HG03439 (cell line): Measurements from ENCODE around the gene OR2T35.

ENCODE experiments used
- ATAC-seq: cut with Tn5 transposase; IDR thresholded peaks from one replicate; pipeline ENCODE4 v1.9.1; 2021; ENCODE audit warnings: mild to moderate bottlenecking, moderate library complexity; ENCODE audit not compliant: unreplicated experiment

OR2T35 gene

DNA sequence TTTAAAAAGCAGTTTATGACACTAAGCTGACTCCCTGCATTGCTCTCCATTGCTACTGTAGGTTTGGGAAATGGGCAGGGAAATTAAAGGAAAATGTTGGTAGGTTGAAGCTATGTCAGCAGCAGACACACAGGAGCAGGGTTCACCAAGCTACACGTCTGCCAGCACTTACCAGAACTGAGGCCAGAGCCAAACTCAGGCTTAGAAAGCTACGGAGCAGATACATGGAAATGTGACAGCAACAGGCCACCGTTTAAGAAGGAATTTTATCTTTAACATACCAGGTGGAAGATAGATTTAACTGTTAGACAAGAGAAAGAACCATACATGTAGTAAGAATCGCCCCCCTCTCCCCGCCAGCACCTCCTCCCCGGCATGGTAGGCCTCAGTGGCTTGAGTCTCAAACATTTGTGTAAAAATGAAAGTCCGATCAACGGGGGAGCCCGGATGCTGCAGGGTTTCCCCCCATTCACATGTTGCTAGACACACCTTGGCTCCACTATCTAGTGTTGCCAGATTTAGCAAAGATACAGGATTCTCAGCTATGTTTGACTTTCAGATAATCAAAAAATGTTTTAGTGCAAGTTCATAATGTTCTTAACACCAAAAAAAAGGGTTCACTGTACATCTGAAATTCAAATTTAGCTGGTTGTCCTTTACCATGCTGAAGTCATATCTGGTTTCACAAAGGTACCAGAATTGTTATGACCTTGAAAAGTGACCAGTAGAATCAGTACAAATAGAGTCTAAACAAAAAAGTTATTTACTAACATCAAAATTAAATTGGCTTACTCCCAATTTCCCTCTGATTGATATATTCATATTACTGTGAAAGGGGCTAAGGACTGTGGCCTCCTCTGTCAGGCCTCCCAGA is 16.9 kb downstream of the OR2T35 start:
- no peak for ATAC-seq

DNA sequence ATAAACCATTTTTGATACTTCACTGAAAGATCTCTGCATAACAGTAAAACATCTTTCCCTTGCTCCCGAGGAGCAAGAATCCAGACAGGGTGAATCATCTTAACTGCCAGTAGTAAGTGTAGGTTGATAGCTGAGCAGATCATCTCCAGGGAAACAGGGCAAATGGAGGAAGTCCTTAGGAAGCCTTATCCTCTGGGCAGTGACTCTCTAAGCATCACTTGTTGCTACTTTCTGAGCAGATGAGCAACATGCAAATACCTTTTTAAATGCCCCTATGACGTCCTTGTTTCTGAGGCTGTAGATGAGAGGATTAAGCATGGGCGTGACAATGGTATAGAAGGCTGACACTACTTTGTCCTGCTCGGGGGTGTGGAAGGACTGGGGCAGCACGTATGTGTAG is 19.1 kb downstream of the OR2T35 start:
- no peak for ATAC-seq

DNA sequence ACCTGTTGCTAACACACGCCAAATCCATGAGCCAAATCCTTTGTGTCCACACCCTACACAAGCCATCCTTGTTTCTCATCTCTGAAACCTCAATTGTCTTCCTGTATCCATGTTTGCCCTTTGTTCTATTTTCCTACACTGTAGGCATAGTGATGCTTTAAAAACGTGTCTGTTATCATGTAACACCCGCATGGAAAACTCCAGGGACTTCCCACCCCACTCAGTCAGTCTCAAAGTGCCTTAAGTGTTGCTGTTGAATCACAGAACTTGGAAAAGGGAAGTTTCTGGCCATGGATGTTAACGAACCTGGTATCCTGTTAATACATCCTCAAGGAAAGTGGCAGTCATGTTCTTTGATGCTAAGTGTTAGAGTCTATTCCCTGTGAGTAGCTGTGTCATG is 19.9 kb downstream of the OR2T35 start:
- ATAC-seq: no peak

DNA sequence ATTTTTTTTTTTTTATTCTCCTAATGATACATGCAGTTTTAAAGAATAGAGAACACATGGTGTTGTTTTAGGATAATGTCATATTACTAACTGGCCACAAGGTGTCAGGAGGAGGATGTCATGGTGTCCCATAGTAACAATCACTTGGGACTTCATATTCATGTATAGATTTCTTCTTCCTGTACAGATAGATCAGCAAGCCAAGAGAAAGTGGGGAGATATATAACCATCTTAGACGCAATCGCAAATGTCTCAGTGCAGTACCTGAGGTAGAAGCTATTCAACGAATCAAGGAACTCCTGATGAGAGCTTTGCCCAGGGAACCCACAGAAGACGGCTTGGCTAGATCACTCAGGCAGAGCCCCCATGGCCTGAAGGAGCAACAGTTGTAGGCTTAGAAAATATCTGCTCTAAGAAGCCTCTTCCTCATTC is 22.5 kb downstream of the OR2T35 start:
- ATAC-seq: no peak

DNA sequence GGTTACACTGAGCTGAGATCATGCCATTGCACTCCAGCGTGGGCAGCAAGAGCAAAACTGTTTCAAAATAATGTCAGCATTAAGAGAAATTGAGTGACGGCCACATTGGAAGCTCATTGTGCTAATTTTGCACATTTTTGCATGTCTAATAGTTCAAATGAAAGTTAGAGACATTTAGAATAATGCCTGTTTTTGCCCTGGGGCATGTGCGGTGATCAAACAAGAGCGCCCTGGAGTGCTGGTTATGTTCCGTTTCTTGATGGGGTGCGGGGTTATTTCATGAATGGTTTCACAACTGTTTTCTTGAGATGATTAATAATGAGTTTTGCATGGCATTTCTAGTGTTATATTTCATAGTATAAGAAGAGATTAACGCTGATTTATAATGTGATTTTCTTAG is 23.3 kb downstream of the OR2T35 start:
- no peak for ATAC-seq

DNA sequence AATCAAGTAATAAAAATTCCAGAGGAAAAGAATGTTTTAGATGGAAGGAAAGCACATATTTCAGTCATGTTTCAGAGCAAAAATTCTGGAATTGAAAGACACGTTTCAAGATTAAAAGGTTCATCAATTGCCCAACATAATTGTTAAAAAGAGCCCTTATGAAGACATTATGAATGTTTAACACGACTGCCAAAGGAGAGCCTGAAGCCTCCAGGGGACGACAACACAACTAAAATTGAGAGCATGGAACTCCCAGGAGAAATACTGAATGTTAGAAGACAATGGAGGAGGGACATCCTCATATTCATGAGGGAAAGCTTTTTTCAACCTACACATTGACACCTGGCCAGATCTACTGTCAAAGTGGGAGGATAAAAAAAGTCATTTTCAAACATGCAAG is 26.2 kb downstream of the OR2T35 start:
- no peak for ATAC-seq

DNA sequence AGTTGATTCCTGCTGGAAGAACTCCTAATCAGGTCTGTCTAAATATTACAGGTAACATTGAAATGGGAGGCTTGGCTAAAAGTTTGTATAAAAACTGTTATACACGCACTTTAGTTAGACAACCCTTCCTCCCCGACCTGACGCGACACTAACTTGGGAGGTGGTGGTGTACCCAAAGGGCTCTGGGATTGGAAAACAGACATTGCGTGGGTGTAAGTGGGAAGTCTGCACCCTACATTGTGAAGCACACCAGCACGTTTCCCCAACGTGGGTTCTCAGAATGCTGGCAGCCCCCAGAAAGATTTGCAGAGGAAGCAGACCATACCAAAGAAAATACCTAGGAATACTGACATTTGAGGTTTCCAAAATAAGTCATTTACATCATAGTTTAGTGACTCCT is 27.0 kb downstream of the OR2T35 start:
- ATAC-seq: no peak

DNA sequence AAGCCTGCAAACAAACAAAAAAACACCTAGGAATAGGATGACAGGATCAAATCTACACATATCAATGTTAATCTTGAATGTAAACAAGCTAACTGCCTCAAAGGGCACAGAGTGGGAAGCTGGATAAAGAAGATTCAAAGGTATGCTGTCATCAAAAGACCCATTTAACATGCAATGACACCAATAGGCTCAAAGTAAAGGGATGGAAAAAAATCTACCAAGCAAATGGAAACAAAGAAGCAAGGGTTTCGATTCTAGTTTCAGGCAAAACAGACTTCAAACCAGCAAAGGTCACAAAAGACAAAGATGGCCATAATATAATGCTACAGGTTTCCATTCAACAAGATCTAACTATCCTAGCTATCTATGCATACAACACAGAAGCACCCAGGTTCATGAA is 31.3 kb downstream of the OR2T35 start:
- no peak for ATAC-seq

DNA sequence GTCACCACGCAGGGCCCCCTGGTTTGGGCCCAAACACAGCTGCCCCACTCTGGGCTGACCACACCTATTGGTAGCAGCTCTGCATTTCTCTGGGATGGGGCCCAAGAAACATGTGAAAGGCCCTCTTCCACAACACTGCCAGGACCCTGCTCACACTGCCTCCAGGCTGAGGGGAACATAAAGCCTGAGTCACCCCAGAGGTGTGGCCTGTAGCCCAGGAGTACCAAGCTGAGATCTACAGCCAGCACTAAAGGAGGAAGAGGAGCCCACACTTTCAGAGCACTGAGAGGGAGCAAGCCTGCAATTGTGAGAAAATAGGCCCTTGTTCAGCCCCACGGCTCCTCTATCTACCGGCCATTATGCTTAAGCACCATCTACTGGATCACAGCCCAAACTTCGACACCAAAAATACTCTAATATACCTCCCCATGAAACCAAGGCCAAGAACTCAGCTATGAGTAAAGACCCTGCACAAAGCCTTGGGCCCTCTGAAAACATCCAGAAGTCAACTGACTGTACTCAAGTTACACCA is 33.1 kb downstream of the OR2T35 start:
- no peak for ATAC-seq

DNA sequence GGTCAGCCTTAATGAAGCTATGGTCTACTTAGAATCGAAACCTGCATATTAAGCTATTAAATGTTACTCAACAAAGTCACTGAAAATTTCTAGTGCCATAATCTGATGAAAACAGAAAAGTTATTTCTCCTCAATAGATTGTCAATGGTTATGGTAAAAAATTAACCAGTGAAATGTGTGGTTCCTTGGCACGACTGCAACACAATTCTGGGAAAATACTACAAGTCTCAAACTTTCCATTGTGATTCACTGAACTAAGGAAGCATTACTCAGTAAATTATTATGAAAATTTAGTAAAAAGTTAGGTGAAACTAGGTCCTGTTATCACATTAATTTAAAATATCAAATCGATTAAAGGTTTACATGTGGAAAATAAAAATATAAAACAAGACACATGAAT is 34.8 kb downstream of the OR2T35 start:
- no peak for ATAC-seq

DNA sequence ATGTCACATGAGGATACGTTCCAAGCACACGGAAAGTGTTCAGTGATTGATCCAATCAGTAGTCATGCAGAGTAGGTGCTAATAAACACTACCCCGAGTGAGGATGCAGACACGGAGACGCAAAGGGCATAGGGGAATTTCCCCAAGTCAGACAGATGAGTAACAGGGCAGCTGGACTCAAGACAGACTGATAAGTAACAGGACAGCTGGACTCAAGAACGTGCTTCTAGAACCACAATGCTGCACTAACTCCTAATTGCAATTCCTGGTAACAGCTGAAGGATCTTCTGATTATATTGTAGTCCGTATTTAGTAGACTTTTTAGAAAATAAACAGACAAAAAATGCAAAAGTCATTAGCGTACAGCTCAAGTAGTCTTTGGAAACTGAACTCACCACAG is 45.7 kb downstream of the OR2T35 start:
- no peak for ATAC-seq

DNA sequence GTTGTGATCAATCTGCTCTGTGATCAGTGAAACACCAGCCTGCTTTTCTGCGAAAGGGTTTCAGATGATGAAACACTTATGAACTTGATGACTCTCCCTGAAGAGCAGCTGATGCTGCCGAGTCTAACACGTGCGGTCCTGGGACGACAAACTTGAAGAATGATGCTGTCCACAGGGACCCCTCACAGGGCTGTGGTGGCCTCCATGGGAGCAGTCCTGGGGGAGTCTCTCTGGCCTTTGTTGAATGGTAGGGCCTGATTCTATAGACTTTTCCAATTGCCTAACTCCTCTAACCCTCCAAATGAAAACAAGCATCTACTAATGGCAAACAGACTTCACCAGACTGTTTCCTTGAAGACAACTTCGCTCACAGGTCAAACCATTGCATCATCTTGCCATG is 47.5 kb downstream of the OR2T35 start, which contains the start of gene OR2T10:
Gene OR2T10 (minus strand): TSS at position 112 of the 400 bp plus-strand sequence. CDS start 3,932 bp downstream, outside the sequence.
- no peak for ATAC-seq

DNA sequence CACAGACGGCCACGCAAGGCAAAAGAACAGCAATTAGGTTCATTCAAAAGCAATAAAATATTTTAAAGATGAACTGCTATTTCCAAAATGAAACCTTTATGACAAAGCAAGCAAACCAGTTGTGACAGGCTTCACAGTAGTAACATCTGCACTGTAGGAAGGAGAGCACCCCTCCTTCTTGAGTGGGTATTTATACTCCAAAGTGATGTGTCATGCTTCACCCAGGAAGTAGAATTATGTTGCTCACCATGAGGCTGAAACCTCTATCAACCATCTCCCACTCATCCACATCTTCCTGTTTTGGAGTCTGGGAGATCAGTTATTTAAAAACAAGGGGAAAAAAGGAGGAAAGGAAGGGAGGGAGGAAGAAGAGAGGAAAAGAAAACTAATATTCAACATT is 48.5 kb downstream of the OR2T35 start:
- no peak for ATAC-seq

DNA sequence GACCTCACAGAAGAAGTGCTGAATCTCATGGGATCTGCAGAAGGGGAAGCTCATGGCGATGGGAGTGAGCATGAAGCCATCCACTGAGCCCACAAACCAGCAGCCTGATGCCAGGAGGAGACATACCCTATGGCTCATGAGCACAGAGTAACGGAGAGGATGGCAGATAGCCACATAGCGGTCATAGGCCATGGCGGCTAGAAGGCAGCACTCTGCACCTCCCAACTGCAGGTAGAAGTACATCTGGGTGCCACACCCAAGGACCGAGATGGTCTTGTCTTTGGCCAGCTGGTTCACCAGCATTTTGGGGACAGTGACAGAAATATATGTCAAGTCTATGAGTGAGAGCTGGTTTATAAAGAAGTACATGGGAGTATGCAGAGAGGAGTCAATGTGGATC is 51.9 kb downstream of the OR2T35 start:
- ATAC-seq: no peak

DNA sequence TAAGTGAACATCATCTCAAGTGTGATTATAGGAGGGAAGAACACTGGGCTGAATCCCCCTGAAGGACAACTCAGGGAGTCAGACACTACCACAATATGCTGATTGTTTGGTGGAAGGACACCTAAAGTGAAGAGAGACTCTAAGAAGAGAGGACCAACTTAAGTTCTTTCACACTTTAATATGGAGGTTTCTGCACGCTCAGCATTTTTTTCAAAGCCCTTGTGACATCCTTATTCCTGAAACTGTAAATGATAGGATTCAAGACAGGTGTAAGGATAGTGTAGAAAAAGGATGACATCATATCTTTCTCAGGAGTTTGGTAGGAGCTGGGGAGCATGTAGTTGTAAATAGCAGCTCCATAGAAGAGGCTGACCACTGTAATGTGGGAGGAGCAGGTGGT is 52.4 kb downstream of the OR2T35 start:
- ATAC-seq: no peak

DNA sequence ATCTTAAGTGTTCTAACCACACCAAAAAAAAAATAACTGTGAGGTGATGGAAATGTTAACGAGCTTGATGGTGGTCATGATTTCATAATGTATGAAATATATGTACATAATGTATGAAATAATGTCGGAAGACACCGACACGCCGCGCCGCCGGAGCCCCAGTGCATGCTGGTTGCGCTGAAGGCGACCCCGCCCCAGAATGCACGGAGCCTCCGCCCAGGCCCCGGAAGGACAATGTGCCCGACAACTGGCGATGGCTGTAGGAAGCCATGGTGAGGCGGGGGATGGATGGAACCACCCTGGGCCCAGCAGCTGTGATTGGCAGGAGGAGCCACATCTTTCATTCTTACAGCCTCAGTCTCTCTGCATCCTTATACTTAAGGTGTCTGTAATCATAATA is 55.0 kb downstream of the OR2T35 start:
- ATAC-seq: no peak

DNA sequence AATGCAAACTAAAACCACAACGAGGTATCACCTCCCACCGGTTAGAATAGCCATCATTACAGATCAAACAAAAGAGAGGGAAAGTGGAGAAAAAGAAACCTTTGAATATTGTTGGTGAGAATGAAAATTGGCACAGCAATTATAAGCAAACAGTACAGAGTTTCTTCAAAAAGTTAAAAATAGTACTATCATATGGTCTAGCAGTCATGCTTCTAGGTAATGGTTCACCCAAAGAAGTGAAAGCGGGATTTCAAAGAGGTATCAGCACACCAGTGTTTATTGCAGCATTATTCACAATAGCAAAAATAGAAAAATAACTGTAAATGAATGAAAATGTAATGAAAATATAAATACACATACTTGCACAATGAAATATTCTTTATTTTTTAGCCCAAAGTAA is 55.7 kb downstream of the OR2T35 start:
- no peak for ATAC-seq
